Glomerular visceral epithelial cell (primary cell): ENCODE measurements around the gene IDH3G.

Experiments used
- DNase-seq: peaks from one replicate; pipeline ENCODE4 v3.0.0-alpha.2; 2016; ENCODE audit errors: extremely low spot score

Gene IDH3G

DNA sequence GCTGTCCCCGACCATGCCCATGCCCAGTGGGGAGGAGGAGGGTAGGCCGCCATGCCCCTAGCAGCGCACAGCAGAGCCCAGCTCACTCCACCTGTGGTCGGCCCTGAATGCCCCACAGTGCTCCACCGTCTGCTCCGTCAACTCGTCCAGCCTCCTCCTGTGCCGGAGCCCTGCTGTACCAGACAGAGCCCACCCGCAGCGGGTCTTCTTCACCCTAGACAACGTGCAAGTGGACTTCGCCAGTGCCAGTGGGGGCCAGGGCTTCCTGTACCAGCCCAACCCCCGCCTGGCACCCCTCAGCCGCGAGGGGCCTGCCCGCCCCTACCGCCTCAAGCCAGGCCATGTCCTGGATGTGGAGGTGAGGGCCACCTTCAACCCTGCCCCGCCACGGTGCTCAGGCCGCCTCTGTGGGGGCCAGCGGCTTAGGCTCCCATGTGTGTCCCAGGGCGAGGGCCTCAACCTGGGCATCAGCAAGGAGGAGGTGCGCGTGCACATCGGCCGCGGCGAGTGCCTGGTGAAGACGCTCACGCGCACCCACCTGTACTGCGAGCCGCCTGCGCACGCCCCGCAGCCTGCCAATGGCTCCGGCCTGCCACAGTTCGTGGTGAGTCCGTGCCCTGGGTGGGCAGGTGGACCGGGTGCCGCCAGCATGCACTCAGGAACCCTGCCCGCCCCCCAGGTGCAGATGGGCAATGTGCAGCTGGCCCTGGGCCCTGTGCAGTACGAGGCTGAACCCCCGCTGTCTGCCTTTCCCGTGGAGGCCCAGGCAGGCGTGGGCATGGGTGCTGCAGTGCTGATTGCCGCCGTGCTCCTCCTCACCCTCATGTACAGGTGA is 20.2 kb downstream of the IDH3G start:
- no peak for DNase-seq

DNA sequence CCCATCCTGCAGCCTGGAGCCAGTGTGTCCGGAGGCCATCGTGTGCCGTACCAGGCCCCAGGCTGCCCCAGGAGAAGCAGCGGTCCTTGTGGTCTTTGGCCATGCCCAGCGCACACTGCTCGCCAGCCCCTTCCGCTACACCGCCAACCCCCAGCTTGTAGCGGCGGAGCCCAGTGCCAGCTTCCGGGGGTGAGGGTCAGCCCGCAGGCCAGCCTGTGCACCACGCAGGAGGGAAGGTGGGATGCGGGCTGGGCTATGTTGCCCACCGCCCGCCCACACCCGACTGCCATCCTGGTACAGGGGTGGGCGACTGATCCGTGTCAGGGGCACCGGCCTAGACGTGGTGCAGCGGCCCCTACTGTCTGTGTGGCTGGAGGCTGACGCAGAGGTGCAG is 21.0 kb downstream of the IDH3G start:
- no peak for DNase-seq

DNA sequence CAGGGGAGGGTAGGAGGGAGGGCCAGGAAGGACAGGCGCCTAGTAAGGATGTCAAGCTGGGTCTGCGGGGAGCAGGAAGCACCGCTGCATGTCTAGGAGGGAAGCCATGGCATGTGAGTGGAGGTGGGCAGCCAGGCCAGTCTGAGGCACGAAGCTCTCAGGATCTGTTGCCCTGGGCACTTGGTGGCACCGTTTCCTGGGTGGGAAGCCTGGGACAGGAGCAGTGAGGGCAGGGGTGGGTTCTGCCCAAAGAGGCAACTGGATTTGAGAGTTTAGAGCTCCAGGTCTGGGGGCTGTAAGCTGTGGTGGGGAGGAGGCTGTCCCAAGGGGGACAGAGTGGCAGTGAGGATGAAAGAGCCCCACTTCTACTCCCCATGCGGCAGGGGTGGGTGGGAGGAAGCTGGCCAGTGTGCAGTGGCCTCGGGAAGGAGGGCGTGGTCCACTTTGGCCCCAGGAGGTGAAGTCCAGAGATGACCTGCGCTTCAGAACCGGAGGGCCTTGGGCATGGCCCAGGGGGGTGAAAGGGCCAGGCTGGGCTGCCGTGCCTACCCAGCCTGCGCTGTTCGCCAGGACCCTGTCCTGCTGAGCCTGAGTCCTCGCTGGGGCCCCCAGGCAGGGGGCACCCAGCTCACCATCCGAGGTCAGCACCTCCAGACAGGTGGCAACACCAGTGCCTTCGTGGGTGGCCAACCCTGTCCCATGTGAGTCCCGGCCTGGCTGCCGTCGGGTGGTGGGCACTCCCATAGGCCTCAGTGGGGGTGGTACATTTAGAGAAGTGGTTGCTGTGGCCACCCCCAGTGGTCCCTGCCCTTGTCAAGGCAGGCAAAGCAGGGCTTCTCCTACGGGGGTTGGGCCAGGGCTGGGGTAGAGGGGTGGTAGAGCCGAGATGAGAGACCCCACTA is 21.6 kb downstream of the IDH3G start:
- DNase-seq: no peak

DNA sequence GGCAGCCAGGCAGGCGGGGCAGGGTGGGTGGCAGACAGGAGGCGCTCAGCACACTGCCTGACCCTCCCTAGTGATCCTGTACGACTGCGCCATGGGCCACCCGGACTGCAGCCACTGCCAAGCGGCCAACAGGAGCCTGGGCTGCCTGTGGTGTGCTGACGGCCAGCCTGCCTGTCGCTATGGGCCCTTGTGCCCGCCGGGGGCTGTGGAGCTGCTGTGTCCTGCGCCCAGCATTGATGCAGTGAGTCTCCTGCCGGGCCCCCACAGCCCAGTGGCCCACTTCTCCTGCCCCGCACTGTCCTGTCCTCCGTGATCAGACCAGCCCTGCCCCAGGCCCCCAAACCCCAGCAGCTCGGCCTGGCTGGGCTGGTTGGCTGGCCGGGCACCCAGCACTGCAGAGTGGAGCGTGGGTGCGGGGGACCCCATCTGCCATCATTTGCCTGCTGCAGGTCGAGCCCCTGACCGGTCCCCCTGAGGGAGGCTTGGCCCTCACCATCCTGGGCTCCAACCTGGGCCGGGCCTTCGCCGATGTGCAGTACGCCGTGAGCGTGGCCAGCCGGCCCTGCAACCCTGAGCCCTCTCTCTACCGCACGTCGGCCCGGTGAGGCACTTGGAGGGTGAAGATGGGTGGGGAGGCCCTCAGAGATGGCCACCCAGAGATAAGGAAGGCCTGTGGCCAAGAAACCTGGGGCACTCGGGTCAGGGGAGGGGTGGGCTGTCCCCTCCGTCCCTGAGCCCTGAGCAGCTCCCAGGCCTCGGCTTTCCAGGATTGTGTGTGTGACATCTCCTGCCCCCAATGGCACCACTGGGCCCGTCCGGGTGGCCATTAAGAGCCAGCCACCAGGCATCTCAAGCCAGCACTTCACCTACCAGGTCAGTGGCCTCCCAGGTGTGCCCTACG is 22.5 kb downstream of the IDH3G start:
- DNase-seq: no peak

DNA sequence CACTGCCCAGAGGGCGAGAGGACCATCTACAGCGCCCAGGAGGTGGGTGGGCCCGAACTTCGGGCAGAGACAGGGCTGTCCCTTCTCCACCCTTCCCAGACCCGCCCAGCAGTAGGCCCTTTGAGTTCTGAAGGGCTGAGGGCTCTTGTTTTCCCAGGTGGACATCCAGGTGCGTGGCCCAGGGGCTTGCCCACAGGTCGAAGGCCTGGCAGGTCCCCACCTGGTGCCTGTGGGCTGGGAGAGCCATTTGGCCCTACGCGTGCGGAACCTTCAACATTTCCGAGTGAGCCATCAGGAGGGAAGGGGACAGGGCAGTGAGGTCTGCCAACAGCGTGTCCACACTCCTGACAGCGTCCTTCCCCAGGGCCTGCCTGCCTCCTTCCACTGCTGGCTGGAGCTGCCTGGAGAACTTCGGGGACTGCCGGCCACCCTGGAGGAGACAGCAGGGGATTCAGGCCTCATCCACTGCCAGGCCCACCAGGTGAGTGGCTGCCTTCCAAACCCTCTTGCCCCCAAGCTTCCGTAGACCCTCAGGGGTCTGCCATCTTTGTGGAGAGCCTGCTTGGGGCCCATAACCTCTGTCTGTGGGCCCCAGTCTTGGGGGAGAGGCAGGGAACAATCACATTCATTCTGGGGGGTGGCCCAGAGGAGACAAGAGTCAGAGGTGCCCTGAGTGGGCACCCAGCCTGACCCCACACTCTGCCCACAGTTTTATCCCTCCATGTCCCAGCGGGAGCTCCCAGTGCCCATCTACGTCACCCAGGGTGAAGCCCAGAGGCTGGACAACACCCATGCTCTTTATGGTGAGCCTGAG is 23.4 kb downstream of the IDH3G start:
- DNase-seq: no peak

DNA sequence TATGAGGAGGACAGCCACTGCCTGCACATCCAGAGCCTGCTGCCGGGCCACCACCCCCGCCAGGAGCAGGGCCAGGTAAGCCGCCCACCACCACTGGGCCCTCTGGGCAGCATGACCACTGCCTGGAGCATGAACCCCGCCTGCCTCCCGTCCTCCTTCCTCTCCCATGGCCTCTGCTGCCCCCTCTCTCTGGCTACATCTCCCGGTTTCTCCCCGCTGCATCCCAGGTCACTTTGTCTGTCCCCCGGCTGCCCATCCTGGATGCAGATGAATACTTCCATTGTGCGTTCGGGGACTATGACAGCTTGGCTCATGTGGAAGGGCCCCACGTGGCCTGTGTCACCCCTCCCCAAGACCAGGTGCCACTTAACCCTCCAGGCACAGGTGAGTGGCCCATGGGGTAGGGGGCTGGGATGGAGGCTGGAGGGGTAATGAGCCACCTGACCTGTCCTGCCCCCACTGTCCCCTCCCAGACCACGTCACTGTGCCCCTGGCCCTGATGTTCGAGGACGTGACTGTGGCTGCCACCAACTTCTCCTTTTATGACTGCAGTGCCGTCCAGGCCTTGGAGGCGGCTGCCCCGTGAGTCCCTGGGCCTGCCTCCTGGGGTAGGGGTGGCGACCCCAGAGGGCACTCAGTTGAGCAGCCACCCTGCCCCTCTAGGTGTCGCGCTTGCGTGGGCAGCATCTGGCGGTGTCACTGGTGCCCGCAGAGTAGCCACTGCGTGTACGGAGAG is 24.1 kb downstream of the IDH3G start:
- DNase-seq: no peak

DNA sequence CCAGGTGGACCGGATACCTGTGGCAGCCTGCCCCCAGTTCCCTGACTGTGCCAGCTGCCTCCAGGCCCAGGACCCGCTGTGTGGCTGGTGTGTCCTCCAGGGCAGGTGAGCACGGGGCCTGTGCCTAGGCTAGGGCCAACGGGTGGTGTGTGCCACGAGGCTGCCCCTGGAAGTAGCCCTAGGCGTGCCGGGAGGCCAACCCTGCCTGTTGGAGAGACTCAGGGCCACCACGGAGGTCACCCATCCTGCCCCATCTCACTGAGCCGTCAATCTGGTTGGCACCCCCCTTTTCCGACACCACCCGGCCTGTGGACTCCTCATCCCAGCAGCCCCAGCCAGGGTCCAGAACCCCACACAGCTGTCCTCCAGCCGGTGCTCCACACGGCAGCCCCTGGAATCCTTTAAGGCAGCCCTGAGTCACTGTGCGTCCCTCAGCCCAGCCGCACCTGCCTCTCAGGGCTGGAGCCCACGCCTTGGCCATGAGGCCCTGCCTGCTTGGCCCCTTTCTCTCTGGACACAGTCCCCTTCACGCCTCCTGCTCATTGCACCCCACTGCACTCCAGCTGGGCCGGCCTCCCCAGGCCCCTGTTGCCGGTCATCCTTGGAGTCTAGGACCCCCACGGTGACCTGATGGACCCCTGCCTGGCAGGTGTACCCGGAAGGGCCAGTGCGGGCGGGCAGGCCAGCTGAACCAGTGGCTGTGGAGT is 24.9 kb downstream of the IDH3G start:
- no peak for DNase-seq

DNA sequence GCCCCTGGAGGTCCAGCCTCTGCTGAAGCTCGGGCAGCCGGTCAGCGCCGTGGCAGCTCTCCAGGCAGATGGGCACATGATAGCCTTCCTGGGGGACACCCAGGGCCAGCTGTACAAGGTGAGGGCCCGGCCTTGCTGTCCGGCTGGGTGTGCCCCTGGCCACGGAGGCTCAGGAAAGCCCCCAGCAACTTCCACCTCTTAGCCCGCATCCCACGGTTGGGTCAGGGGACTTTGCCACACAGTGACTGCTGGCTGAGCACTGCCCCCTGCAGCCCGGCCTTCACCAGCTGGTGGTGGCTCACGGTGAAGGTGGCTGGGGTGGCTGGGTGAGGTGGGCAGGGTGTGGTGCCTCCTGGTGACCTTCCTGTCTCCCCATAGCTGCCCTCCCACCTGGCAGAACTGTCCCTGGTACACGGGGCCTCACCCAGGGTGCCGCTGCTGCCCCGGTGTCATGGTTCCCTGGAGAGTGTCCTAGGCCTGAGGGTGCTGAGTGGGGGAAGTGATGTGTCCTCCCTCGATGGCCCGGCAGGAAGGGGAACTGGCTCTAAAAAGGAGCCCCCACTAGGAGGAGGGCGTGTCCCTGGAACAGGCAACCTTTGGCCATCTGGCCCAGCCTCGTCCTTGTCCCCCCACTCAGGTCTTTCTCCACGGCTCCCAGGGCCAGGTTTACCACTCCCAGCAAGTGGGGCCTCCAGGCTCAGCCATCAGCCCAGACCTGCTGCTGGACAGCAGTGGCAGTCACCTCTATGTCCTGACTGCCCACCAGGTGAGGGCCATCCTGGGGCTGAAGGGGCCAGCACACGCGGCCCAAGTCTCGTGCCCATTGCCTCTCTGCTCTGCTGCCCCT is 25.6 kb downstream of the IDH3G start:
- DNase-seq: no peak

DNA sequence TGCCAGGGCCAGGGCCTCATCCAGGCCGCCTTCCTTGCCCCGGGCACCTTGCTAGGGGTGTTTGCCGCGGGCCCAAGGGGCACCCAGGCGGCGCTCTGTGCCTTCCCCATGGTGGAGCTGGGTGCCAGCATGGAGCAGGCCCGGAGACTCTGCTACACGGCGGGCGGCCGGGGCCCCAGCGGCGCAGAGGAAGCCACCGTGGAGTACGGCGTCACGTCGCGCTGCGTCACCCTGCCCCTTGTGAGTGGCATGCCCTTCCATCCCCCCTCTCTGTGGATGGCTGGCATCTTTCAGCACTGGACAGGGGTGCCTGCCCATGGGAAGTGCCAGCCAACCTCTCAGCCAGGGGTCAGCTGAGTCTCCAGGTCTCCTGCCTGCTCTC is 26.5 kb downstream of the IDH3G start:
- no peak for DNase-seq

DNA sequence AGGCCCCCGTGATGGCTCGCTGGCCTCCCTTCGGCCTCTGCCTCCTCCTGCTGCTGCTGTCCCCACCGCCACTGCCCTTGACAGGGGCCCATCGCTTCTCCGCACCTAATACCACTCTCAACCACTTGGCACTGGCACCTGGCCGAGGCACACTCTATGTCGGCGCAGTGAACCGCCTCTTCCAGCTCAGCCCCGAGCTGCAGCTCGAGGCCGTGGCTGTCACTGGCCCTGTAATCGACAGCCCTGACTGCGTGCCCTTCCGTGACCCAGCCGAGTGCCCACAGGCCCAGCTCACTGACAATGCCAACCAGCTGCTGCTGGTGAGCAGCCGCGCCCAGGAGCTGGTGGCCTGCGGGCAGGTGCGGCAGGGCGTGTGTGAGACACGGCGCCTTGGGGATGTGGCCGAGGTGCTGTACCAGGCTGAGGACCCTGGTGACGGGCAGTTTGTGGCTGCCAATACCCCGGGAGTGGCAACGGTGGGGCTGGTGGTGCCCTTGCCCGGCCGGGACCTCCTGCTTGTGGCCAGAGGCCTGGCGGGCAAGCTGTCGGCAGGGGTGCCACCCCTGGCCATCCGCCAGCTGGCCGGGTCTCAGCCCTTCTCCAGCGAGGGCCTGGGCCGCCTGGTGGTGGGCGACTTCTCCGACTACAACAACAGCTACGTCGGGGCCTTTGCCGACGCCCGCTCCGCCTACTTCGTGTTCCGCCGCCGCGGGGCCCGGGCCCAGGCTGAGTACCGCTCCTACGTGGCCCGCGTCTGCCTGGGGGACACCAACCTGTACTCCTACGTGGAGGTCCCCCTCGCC is 27.1 kb downstream of the IDH3G start:
- no peak for DNase-seq

DNA sequence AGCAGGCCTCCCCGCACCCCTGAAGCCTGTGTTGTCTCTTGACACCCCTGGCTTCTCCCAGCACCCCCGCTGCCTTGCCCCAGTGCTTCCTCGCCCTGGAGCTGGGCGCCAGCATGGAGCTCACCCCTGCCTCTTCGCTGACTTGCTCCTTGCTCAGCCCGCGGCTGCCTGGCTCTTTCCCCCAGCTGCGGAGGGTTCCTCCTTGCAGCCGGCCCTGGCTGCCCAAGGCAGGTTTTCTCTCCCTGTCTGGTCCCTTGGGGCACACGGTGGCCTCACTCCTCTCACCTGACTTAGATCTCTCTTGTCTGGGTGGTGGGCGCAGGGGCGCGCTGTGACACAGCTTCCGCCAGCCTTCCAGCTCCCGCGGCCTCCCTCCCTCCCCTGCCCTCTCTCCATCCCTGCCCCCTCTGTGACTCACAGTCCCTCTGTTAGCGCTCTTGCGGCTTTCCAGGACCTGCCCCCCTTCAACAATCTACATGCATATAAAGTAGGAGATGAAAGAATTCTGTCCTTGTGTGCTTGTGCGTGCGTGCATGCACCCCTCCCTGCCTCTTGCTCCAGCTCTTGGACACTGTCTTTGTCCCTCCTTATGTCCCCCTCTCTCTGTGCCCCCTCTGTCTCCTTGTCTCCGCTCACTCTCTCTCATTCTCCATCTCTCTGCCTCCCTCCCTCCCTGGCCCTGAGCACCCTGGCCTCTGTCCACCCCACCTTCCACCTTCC is 27.9 kb downstream of the IDH3G start:
- DNase-seq: peak; percentile 64

DNA sequence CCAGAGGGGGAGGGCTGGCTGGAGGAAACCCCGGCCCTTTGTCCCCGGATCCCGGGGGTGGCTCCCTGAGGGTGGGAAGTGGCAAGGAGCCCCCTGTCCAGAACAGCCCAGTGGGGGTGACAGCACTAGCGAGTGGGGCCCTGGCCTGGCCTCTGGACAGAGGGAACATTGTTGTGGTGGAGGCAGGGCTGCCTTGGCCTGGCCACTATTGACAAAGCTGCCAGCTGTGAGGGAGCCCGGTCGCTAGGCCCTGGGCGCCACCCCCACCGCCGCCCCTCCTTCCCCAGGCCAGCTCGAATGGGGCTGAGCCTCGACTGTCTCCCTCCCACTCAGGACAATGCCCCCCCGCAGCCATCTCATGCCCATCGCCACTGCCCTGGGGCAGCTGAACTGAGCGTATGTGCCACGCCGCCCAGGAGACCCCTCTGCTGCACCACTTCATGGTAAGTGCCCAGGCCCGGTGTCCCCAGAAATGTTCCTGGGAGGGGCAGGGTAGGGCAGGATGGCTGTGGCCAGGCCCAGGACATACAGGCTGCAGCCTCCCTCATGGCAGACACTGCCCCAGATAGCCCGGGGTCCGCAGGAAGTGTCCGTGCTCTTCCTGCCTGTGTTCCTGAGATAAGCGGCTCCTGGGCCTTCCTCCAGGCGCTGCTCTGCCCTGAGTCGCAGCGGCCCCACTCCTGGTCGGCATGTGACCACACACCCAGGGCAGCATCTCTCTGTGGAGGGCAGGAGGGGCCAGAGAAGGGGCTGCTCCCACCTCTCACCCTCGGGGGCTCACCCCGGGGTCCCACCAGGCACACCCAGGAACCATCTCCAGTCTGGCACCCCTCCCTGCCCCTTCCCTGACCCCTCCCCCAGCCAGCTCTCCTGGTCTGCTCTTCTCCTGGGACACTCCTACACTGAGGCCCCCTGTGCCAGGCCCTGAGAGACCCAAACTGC is 28.8 kb downstream of the IDH3G start:
- no peak for DNase-seq

DNA sequence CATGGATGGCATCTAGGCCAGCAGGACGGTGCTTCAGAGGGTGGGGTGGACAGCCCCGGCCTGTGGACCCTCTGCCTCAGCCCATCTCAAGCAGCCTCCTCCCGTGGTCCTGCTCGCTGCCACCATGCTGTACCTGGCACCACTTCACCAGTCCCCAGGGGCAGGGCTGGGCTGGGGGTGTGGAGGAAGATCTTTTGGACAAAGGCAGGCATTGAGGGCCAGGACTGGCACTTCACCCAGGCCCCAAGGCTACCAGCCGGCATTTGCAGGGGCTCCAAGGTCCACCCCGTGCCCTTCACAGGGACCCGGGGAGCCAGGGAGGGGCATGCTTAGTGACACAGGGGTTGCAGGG is 29.4 kb downstream of the IDH3G start:
- no peak for DNase-seq

DNA sequence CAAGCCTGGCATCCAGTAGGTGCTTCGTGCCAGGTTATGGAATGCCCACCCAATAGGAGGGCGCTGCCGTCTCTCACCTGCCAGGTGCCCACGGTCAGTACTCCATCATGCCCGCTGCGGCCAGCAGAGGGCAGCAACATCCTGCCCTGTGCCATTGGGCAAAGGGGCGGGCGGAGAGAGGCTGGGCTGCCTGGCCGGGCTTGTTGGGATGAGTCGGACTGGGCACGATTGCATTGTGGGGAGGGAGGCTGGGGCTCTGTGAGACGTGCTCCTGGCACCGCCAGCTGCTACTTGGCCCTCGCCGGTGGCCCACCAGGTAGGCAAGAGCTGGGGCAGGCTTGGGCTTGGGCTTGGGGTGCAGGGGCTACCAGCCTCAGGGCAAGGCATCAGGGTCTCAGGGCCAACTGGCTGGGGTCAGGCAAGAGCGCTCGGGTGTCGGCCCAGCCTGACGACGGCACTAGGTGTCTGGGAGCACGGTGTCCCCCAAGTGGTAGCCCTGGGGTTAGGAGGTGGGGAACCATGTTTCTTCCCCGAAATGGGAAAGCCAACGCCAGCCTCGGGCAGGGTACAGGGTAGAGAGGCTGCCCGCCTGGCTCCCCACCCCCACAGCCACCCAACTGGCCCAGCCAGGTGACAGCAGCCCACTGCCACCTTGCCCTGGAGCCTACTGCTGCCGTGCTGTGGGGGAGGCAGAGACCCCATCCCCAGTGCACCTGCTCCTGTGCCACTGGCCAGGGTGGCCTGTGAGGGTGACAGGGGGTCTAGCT is 30.0 kb downstream of the IDH3G start, which contains the start of gene PLXNB3:
PLXNB3 (plus strand) TSS at position 261 of the 767 bp plus-strand sequence. CDS start 1,287 bp downstream, outside the sequence.
- peak; percentile 77 for DNase-seq

DNA sequence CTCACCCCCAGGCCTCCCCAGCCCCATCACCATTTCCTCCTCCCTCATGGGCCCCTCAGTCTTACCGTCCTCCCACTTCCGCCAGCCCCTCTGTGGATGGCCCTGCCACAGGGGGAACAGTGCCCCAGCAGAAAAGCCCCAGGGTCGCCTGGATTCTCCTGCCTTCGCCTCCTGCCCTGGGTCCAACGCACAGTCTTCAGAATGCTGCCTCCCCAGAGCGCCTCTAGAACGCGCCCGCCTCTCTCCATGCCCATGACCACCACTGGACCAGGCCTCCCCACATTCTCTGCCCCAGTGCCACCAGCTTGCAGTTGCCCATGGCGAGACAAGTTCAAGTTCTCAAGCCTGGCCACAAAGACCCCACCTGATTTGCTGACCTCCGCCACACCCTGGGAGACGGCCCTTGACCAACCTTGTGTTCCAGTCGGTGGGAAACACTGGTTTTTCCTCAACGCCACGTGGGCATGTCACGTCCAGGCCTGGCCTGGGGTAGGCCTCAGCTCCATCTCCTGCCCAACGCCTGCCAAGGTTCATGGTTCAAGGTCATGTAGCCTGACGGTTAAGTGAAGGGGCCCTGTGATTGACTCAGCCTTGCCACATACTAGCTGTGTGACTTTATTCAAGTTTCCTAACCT is 30.8 kb downstream of the IDH3G start:
- no peak for DNase-seq
